Measurements from ENCODE around the gene FAM120C.
A peak's percentile ranks its signal among the peaks of the same experiment; 100 is the strongest.

The FAM120C gene

GRCh38 chrX:54044877-54045338, 138.1 kb downstream of the FAM120C start:
- Histone ChIP-seq H3K4me1 (ENCODE audit: low read depth, poor library complexity, severe bottlenecking) (peaks cover 11% of the 10 kb centered on the region), H2AFZ (ENCODE audit: low read depth) (peak overlapping the region; percentile 87), H3K27ac (peak overlapping the region; percentile 93), H3K4me2 (peak overlapping the region; percentile 86), H3K9ac (peak overlapping the region; percentile 80), H3K27me3 (ENCODE audit: insufficient read depth, low read depth) (no peaks in the 10 kb centered on the region), H3K79me2 (ENCODE audit: insufficient read depth, low read depth) (peaks cover 7% of the 10 kb centered on the region; the same call in 1 of the 2 replicates), H3K4me3 (IDR thresholded peaks at IDR 0.05; ENCODE audit: insufficient read depth, low read depth, low read length) (no peak overlapping the region), H4K20me1 (ENCODE audit: insufficient read depth) (no peaks in the 10 kb centered on the region), H3K36me3 (ENCODE audit: insufficient read depth) (no peaks in the 10 kb centered on the region)
- TF ChIP-seq CTCF (conservative IDR thresholded peaks at IDR 0.05; ENCODE audit: low read depth, low read length), result no peak

GRCh38 chrX:54044126-54044876, 138.8 kb downstream of the FAM120C start, which contains the start of gene PHF8:
TSS of gene PHF8 (minus strand) at chrX:54044473. CDS start at chrX:54042728, 1,745 bp downstream.
- H3K27ac ChIP-seq, result peak within 1 kb of the TSS; percentile 93
- H3K36me3 ChIP-seq (ENCODE audit: insufficient read depth), result no peaks in the 10 kb centered on the region
- H3K4me1 ChIP-seq (ENCODE audit: low read depth, poor library complexity, severe bottlenecking), result peaks cover 11% of the 10 kb centered on the region
- H3K9ac ChIP-seq, result peak within 1 kb of the TSS; percentile 89
- no peak for TF ChIP-seq CTCF (conservative IDR thresholded peaks at IDR 0.05; ENCODE audit: low read depth, low read length)
- H3K27me3 ChIP-seq (ENCODE audit: insufficient read depth, low read depth), result no peaks in the 10 kb centered on the region
- peak within 1 kb of the TSS; percentile 89 for H3K4me2 ChIP-seq
- peaks cover 7% of the 10 kb centered on the region; the same call in 1 of the 2 replicates for H3K79me2 ChIP-seq (ENCODE audit: insufficient read depth, low read depth)
- peak within 1 kb of the TSS; percentile 87 for H2AFZ ChIP-seq (ENCODE audit: low read depth)
- H3K4me3 ChIP-seq (IDR thresholded peaks at IDR 0.05; ENCODE audit: insufficient read depth, low read depth, low read length), result no peak within 1 kb of the TSS
- H4K20me1 ChIP-seq (ENCODE audit: insufficient read depth), result no peaks in the 10 kb centered on the region

DNA sequence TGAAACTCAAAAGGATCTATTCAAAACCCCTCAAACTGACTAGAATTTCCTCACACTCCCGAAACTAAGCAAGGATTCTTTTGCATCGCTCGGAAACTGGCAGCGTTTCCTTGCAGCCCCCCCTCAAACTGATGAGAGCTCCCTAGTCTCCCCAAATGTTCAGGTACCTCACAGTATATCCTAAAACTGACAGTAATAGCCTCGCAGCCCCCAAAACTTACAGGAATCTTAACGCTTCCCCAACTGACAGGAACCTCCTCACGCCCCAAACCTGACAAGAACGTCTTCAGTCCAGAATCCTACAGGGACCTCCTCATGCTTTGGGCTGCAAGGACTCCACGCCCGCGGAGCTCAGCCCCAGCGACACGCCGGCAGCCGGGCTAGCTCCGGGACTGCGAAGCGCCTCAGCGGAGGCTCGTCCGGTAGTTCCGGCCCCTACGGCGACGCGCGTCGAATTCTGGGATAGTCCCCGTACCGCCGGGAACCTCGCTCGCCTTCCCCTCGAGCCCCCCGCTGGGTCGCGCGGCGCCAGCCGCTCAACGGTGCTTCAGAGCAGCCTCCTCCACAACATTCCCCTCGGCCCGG, 139.4 kb downstream of the FAM120C start:
- Histone ChIP-seq H3K79me2 (ENCODE audit: insufficient read depth, low read depth) (peaks cover 7% of the 10 kb centered on the region; the same call in 1 of the 2 replicates), H3K4me3 (IDR thresholded peaks at IDR 0.05; ENCODE audit: insufficient read depth, low read depth, low read length) (no peak overlapping the region), H3K36me3 (ENCODE audit: insufficient read depth) (no peaks in the 10 kb centered on the region), H4K20me1 (ENCODE audit: insufficient read depth) (no peaks in the 10 kb centered on the region), H3K4me1 (ENCODE audit: low read depth, poor library complexity, severe bottlenecking) (peaks cover 11% of the 10 kb centered on the region), H3K9ac (peak overlapping the region; percentile 89), H3K4me2 (peak overlapping the region; percentile 89), H2AFZ (ENCODE audit: low read depth) (peak overlapping the region; percentile 67; the same call in 1 of the 2 replicates), H3K27me3 (ENCODE audit: insufficient read depth, low read depth) (no peaks in the 10 kb centered on the region), H3K27ac (peak overlapping the region; percentile 93)
- no peak for TF ChIP-seq CTCF (conservative IDR thresholded peaks at IDR 0.05; ENCODE audit: low read depth, low read length)

DNA sequence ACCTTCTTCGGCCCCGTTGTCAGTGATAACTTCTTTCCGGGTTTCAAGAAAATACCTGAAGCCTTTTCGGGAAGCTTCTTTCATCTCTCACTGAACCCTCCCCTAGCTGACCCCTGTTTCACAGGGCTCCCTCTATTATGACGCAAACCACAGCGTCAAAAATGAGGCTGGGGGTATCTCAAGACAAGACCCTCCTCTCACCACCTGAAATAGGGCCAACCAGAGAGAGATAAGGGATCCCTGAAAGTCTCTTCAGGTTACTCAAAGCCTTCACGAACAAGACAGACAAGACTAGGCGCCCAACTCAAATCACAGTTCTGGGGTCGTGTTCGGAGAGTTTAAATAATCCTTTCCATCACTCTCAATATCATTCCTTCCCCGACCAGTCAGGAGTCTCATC, 140.0 kb downstream of the FAM120C start:
- Histone ChIP-seq H3K9ac (peak overlapping the region; percentile 89; the same call in 1 of the 2 replicates), H3K27me3 (ENCODE audit: insufficient read depth, low read depth) (no peaks in the 10 kb centered on the region), H3K4me2 (peak overlapping the region; percentile 89), H3K79me2 (ENCODE audit: insufficient read depth, low read depth) (peaks cover 7% of the 10 kb centered on the region; the same call in 1 of the 2 replicates), H3K36me3 (ENCODE audit: insufficient read depth) (no peaks in the 10 kb centered on the region), H3K27ac (peak overlapping the region; percentile 93; the same call in 1 of the 2 replicates), H3K4me1 (ENCODE audit: low read depth, poor library complexity, severe bottlenecking) (peaks cover 11% of the 10 kb centered on the region), H2AFZ (ENCODE audit: low read depth) (peak overlapping the region; percentile 67; the same call in 1 of the 2 replicates), H4K20me1 (ENCODE audit: insufficient read depth) (no peaks in the 10 kb centered on the region), H3K4me3 (IDR thresholded peaks at IDR 0.05; ENCODE audit: insufficient read depth, low read depth, low read length) (no peak overlapping the region)
- no peak for TF ChIP-seq CTCF (conservative IDR thresholded peaks at IDR 0.05; ENCODE audit: low read depth, low read length)

All from KMS-11 (cell line).